EH (cell line): ENCODE results near the gene LTBP1.

ENCODE experiments used
- DNase-seq: peaks from one replicate; pipeline ENCODE4 v3.0.0-alpha.2; 2015; ENCODE audit warnings: low read depth

LTBP1 gene

DNA sequence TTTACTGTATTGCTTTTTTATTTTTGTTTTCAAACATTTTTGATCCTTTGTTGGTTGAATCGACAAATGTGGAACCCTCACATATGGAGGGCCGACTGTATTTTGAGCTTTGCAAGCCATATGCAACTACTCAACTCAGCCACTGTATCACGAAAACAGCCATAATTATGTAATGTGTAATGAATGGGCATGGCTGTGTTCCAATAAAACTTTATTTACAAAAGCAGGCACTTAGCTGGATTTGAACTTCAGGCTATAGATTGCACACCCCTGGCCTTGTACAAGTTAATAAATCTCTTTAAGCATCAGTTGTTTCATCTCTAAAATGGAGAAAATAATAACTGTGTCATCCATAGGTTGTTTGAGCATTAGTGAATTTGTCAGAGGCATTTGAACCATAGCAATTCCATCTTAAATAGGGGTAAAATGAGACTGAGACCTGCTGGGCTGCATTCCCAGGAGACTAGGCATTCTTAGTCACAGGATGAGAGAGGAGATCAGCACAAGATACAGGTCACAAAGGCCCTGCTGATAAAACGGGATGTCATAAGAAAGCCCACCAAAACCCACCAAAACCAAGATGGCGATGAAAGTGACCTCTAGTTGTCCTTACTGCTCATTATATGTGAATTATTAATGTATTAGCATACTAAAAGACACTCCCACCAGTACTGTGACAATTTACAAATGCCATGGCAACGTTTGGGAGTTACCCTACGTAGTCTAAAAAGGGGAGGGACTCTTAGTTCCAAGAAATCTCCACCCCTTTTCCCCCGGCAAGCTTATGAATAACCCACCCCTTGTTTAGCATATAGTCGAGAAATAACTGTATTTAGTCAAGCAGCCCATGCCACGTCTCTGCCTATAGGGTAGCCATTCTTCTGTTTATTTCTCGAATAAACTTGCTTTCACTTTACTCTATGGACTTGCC lies 13.7 kb upstream of the LTBP1 start:
- no peak for DNase-seq

DNA sequence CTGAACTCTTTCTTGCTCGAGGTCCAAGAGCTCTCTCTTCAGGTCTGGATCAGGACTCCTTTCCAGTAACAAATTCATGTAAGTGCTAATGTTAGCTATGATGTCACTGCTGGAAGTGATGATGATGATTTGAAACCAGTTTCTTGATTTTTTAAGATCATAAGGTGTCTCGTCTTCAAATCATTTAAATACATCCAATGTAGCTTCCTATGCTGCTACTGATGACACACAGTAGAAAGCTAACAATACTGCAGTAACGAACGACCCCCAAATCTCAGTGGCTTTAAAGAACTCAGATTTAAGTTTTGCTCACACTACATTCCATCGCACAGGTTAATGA lies 13.0 kb upstream of the LTBP1 start:
- no peak for DNase-seq

DNA sequence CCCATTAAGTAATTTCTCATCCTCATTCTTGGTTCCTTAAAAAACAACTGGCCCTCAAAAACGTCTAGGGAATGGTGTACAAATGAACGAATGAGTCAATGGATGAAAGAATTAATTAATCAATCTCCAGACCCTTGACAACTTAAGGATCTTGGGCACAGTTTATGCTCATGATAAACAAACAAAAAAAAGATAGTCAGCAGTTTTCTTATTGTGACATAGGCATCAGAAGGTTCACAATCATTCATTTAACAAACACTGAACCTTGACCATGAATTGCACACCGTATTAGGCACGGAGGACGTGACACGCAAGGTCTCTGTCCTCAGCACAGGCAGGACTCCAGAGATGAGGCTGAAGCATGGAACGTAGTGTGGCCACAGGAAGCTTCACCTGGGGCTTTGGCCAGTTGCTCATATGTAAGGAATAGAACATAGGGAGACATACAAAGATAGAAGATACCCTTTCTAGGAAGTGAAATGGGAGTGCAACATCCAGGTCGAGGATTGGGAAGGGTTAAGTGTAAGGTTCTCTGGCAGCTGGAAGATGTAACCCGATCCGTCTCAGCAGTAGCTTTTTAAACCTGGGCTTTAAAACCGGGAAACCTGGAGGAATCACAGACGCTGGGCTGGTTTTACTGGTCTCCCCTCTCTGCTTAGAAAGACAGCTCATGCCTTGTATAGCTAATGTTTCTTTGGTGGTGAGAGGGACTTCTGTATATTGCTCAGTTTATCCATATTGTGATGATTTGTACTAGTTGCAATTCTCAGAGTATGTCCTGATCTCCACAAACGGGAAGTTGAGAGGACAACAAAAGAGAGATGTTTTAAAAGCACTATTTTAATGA lies 8.9 kb upstream of the LTBP1 start:
- peak; percentile 37 for DNase-seq

DNA sequence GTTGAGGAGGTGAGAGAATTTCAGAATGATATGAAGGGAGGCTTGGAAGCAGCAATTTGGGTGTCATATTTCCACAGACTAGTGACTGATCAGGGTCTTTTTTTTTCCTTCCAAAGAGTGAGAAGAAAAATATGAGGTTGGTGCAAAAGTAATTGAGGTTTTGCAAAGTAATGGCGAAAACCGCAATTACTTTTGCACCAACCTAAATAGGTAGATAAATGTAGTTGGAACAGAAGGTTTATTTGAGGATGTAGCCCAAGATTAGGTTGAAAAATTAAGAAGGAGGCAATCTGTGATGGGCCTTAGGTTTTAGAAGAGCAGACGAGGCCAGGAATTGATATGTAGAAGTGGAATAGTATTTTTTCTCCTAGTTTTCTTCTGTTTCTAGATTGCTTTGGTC lies 7.8 kb upstream of the LTBP1 start:
- DNase-seq, result no peak

DNA sequence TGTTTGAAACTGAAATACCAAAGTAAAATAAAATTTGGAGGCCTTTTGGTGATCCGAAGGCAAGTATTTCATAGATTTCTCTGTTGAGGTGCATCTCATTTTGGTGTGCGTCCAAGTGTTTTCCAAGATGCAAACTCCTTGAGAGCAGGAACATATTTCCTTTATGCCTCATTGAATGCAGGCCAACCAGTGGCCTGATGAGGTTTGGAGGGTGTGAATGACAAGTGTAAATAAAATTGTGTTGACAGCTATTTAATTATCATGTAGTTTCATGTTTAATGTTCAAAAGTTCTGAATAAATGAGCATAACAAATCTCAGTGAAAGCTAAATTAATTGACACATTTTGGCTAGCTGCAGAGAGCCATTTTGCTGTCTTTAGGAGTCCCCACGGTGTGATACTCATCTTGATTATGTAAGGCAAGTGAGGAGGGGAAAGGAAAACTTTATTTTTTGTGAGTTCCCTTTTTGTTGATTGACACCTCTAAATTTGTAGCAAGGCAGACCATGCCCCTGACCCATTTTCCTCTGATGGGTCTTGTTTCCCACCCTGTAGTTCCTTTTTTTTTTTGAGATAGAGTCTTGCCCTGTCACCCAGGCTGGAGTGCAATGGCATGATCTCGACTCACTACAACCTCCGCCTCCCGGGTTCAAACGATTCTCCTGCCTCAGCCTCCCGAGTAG lies 6.3 kb upstream of the LTBP1 start:
- DNase-seq, result no peak

DNA sequence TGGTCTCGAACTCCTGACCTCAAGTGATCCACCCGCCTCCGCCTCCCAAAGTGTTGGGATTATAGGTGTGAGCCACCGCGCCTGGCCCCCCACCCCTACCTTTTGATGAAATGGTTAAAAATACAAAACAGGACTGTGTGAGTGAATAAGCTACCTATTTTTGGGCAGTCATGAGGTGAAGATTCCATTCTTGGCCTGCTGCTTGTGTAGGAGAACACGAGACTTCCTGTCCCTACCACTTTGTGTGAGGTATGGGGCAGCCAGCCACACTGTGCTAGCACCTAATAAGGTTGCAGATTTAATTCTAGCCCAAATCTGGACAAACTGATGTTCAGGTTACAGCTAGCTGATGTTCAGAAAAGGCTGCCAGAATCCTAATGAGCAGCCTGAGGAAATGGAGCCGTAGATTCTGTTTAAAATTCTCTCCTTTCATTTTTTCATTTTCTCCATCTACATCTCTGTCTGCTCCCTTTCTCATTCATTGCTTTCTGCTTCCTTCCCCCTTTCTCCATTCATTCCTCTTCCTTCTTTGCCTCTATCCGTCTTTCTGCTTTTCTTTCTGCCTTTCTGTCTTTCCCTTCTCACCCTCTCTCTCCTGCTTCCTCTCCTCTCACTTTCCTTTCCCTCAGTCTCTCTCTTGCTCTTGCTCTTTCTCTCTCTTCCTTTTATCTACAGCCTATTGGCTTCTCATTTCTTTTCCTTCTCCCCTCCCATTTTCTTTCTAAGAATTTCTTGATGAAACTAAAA lies 4.6 kb upstream of the LTBP1 start:
- DNase-seq, result peak; percentile 5

DNA sequence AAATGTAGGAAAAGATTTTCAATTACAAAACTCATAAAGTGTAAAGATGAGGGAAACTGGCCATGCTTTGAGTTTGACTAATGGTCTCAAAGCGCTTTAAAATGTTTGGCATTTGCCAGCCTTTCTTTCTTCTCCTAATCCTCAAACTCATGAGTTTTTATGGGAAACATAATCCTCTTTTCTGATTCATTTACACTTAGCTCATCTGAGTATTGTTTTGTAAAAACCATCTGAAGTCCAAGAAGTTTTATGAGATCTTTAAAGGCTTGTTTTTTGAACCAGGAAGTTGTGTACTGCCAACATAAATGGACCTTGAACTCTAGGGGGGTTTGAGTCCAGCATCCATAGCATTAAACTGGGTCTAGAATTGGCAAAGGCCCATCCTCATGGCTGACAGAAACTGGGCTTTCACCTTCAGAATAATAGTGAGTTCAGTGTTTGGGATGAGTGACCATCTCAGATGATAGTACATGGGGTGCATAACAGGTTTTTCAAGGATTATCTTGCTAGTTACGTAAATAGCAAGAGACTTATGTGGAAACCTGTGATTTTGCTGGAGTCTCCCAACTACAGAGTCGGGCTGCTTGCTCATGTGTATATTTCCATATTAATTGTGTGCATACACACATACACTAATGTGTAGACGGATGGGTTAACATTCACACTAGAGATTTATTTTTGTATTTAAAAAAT lies 3.8 kb upstream of the LTBP1 start:
- DNase-seq, result peak; percentile 39

DNA sequence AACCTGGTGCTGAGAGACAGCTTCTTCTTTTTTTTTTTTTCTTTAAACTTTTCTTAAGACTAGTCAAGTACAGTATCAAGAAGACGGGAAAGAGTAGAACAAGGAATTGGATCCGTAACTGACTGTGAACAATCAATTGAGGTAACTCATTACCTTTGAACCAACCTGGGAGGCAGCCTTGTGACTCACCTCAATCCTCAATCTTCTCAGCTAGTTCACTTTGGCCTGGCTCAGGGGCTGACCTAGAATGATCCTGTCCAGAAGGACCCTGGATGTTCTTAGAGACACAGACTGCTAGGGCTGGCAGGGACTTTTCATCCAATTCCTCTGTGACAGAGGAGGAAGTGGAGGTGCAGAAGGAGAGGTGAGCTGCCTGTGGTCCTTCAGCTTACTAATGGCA lies 1.5 kb upstream of the LTBP1 start:
- no peak for DNase-seq

DNA sequence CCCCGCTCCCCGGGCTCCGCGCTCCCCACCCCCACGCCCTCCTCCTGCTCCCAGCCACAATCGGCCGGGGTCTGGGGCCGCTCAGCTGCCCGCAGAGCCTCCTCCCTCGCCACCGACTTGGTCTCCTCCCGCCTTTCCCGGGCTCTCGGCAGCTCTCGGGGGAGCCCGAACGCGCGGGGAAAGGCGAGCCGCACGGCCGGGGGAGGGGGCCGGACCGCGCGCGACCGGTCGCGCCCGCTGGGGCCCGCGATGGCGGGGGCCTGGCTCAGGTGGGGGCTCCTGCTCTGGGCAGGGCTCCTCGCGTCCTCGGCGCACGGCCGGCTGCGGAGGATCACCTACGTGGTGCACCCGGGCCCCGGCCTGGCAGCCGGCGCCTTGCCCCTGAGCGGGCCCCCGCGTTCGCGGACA lies 327 bp downstream of the LTBP1 start:
- no peak for DNase-seq

DNA sequence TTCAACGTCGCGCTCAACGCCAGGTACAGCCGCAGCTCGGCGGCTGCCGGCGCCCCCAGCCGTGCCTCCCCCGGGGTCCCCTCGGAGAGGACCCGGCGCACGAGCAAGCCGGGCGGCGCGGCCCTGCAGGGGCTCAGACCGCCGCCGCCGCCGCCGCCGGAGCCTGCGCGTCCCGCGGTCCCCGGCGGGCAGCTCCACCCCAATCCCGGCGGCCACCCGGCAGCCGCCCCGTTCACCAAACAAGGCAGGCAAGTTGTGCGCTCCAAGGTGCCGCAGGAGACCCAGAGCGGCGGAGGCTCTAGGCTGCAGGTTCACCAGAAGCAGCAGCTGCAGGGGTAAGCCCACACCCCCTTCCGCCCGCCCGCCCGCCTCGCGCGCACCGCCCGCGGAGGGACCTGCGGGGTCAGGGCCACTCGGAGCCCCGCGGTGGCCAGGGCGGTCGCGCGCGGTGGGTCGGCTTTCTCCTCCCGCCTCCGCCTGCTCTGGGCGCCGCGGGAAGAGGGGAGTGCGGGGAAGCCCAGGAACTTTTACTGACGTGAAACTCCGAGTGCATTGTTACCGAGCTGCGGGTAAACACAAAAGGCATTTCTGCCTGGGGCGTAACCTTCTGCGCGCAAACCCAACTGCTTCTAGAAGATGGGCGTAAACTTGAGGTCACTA lies 861 bp downstream of the LTBP1 start:
- peak; percentile 65 for DNase-seq

DNA sequence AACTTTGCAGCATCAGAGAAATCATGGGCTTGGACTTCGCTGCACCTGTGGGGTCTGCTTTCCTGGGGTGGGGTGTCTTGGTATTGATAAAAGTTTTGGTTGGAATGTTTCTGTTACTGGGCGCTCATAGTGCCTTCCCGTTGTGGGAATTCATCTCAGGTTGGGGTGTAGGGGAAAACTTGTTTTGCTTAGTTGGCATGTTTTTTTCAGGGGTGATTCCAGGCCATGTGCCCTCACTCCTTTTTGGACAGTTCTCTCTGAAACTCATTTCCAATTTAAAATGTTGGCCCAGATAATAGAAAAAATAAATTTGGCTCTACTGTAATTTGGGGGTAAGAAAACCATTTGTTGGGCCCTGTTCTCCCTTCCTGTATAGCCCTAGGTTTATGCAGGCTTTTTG lies 1.5 kb downstream of the LTBP1 start:
- DNase-seq, result no peak

DNA sequence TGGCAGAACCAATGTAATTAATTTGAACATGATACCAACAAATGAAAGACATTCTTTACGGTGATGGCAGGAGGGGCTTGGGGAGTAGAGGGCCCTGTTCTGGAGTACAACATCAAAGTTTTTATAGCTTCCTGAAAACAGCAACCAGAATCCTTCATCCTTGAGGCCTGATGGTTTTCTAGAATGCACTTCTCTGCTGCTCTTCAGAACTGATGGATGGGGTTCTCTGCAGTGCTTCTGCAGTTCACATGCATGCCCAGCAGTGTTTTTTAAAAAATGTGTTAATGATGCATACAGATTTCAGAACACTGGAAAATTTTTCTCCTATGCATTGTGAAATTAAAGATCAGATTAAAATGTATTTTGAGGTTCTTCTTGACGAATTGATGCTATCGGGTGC lies 2.5 kb downstream of the LTBP1 start:
- DNase-seq, result no peak

DNA sequence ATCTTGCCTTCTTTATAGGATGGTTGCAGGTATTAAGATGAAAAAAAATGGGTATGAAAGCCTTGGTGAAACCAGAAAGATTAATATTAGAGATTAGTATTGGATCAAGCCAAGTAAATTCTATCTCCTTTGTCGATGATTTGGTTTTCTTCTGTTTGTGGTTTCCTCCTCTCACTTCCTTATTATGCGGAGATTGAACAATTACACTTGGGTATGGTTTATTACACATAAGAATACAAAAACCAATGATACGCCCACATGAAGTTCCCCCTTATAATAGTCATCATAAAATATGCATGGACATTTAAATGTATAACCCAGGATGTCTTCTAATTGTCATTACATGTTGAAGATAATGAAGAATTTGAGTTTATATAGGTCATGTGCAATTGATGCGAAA lies 4.9 kb downstream of the LTBP1 start:
- no peak for DNase-seq

DNA sequence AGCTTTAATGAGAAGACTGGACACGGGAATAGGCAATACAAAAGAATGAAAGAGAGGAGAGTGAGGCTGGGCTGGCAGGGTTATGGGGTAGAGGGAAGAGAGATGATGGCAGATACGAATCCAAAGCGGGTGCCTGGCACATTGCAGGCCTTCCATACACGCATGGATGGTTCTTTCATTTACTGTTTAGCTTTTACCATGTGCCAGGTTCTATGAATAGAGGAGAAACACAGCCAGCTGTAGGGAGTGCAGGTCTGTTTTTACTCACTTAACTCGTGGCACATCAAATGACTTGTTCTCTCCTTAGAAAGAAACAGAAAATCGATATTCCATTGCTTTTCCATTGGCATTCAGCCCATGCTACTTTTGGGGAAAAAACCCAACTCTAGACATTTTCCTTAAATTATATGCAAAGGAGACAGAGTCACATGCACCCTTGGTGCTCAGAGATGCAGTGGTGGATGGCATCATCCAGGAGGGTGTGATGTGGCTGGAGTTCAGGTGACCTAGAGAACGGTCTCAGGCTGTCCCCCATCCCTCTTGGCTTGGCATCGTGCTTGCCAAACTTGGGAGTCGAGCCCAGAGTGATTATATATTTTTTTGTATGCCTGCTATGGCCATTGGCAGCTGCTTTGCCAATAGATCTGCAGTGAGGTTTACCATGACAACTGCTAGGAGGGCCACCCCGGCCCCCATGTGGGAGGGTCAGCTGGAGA lies 6.2 kb downstream of the LTBP1 start:
- DNase-seq, result no peak

DNA sequence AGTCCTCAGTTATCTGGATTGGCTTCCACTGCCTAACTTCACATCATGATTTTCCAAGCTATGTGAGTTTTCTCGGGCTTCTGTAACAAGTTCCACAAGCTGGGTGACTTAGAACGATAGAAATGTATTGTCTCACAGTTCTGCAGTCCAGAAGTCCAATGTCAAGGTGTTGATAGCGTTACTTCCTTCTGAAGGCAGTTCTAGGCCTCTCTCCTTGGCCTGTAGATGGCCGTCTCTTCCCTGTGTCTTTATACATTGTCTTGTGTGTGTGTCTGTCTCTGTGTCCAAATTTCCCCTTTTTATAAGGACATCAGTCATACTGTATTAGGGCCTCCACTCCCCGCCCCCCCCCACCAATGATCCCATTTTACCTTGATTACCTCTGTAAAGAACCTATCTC lies 7.5 kb downstream of the LTBP1 start:
- no peak for DNase-seq

DNA sequence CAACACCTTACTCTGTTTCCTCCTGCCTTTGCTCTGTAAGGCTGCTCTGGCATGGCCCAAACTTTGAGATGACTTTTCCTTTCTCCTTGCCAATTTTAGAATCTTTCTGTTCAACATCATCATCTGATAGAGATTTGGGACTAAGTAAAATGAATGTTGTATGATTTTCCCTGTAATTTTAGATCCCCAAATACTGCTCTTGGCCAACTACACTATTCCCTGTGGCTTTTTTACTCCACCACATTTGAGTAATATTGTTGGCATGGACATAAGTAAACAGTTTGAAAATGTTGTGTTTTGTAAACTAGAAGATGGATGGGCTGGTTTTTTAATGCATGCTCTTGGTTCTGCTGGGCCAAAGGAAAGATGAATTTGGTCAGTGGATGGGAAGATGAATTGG lies 12.1 kb downstream of the LTBP1 start:
- no peak for DNase-seq

DNA sequence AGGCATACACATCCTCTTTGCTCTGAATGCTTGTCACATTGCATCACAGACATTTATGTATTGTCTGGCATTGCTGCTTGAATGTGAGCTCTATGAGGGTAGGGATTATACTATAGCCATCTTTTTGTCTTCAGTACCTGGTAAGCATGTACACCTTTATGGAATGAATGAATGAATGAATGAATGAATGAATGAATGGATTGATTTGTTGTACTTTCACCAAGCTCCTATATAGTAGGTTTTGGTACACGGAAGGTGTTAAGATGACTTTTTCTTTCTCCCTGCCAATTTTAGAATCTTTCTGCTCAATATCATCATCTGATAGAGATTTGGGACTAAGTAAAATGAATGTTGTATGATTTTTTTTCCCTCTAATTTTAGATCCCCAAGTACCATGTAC lies 13.5 kb downstream of the LTBP1 start:
- DNase-seq, result no peak

DNA sequence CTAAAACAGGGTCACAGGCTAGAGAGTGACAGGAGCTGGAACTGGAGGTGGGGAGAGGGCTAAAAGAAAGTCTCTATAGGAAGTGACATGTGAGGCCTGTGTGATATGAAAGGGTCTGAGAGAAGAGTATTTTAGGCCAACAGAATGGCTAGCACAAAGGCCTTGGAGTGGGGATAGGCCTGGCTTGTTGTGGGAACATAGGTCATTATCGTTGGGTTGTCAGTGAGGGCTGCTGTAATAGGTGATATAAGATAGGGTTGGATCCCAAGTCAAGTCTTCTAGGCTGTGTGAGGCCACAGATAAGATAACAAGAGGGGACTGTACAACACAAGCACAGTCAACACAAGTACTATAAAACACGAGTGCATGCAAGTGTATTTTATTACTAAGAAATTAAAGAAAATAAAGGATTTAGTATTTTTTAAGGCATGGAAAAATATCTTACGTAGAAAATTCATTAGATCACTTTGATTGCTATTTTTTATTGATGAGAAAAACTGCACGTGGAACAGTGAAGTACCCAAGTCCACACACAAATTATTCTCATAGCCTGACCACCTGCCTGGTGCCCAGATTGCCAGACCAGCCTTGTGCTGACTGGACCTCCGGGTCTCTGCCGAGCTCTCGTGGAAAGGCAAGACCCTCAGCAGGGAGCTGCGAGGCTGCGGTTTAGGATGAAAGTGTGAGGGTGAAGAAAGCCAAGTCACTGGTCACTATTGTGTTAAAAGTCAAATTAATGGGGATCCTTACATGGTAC lies 14.1 kb downstream of the LTBP1 start:
- DNase-seq, result no peak

DNA sequence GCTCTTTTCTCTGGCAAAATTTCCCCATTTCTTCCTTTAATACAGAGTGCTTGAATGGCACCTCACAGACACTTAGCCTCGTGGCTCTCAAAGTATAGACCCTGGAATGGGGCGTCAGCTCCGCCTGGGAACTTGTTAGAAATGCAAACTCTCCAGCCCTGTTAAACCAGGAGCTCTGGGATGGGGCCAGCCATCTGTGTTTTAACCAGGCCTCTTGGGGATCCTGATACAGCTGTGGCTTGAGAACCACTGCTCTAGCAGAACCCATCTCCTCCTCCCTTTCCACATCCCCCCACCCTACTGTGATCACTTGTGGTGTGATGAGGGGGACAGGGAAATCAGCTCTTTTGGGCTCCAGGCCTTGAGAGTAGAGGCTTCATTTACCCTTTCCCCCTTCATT lies 15.9 kb downstream of the LTBP1 start:
- no peak for DNase-seq
